Activated CD8-positive, alpha-beta memory T cell treated with anti-CD3 and anti-CD28 coated beads, Interleukin-2, amount 50 U/mL, for 4 hours (primary cell): Measurements from ENCODE around the gene SEC22A.
A peak's percentile ranks its signal among the peaks of the same experiment; 100 is the strongest.
"Not testable (repeated sequence)": the region's sequence is repeated elsewhere in the genome, so short reads cannot be mapped to it uniquely, and the experiment has no call there.

Experiments
- DNase-seq: peaks from one replicate; pipeline ENCODE4 v3.0.0-alpha.2; 2020

Gene SEC22A

GRCh38 chr3:123186695-123187094 is 15.0 kb upstream of the SEC22A start:
- no peak for DNase-seq

- DNase-seq, result no peak
These were observed 13.7 kb upstream of the SEC22A start for GRCh38 chr3:123188058-123188457.

- DNase-seq, result no peak
These were observed 8.2 kb upstream of the SEC22A start for GRCh38 chr3:123193448-123194101.

- no peak for DNase-seq
These were observed 7.2 kb upstream of the SEC22A start for GRCh38 chr3:123194552-123194951.

- no peak for DNase-seq
These were observed 3.4 kb upstream of the SEC22A start for GRCh38 chr3:123198372-123198771.

GRCh38 chr3:123201223-123201556 is 553 bp upstream of the SEC22A start:
- DNase-seq, result no peak

GRCh38 chr3:123202451-123202850 is 708 bp downstream of the SEC22A start:
- DNase-seq, result no peak

- DNase-seq, result no peak
These were observed 17.2 kb downstream of the SEC22A start for GRCh38 chr3:123218990-123219389.

GRCh38 chr3:123221369-123221768 is 19.6 kb downstream of the SEC22A start:
- DNase-seq, result not testable (repeated sequence)

- no peak for DNase-seq
These were observed 23.3 kb downstream of the SEC22A start for GRCh38 chr3:123225016-123225415.

GRCh38 chr3:123226549-123226948 is 24.8 kb downstream of the SEC22A start:
- DNase-seq, result no peak

- DNase-seq, result no peak
These were observed 27.4 kb downstream of the SEC22A start for GRCh38 chr3:123229145-123229544.

- DNase-seq, result no peak
These were observed 35.2 kb downstream of the SEC22A start for GRCh38 chr3:123236902-123237301.

GRCh38 chr3:123239186-123239585 is 37.4 kb downstream of the SEC22A start:
- DNase-seq, result not testable (repeated sequence)

GRCh38 chr3:123239756-123240155 is 38.0 kb downstream of the SEC22A start:
- no peak for DNase-seq

GRCh38 chr3:123244128-123244527 is 42.4 kb downstream of the SEC22A start:
- peak; percentile 26 for DNase-seq

GRCh38 chr3:123246866-123247265 is 45.1 kb downstream of the SEC22A start:
- DNase-seq, result no peak

- no peak for DNase-seq
These were observed 54.5 kb downstream of the SEC22A start for GRCh38 chr3:123256256-123256655.

- DNase-seq, result no peak
These were observed 56.6 kb downstream of the SEC22A start for GRCh38 chr3:123258359-123258758.

GRCh38 chr3:123258811-123259420 is 57.2 kb downstream of the SEC22A start:
- no peak for DNase-seq

- no peak for DNase-seq
These were observed 59.9 kb downstream of the SEC22A start for GRCh38 chr3:123261666-123262065.

- DNase-seq, result no peak
These were observed 60.5 kb downstream of the SEC22A start for GRCh38 chr3:123262226-123262625.

- no peak for DNase-seq
These were observed 61.1 kb downstream of the SEC22A start for GRCh38 chr3:123262868-123263267.

- DNase-seq, result no peak
These were observed 62.2 kb downstream of the SEC22A start for GRCh38 chr3:123263941-123264340.

- no peak for DNase-seq
These were observed 66.1 kb downstream of the SEC22A start for GRCh38 chr3:123267821-123268220.
